GM18498 (cell line): Measurements from ENCODE around the gene MX2.
A peak's percentile ranks its signal among the peaks of the same experiment; 100 is the strongest.
"Not testable (repeated sequence)": the region's sequence is repeated elsewhere in the genome, so short reads cannot be mapped to it uniquely, and the experiment has no call there.

Experiments used
- ATAC-seq: cut with Tn5 transposase; IDR thresholded peaks from one replicate; pipeline ENCODE4 v1.9.1; 2021; ENCODE audit warnings: mild to moderate bottlenecking, moderate library complexity; ENCODE audit not compliant: unreplicated experiment

MX2 gene

DNA sequence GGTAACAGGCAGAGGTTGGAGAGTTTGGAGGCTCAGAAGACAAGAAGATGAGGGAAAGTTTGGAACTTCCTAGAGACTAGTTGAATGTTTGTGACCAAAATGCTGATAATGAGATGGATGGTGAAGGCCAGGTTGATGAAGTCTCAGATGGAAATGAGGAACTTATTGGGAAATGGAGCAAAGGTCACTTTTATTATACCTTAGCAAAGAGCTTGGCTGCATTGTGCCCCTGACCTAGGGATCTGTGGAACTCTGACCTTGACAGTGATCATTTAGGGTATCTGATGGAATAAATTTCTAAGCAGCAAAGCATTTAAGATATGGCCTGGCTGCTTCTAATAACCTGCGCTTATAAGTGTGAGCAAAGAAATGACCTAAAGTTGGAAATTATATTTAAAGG, 28.1 kb upstream of the MX2 start:
- no peak for ATAC-seq

- ATAC-seq: no peak
Measured at GRCh38 chr21:41337515-41337914, 24.3 kb upstream of the MX2 start.

DNA sequence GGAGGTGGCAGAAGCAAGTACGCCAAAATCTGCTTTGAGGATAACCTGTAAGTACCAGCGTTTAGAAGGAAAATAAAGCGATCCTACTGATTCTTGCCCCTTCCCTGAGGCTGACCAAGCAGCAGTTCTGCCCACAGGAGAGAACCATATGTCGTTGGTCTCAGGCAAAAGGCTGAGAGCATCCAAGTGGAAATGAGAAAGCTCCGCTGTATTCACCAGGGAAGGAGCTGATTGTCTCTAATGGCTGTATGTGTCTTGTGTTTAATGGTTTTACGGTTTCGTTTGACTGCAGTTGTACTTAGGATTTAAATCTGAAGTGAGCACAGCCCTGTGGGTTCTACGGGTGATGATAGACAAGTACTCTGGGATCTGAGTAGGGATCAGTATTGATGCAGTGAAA, 23.4 kb upstream of the MX2 start:
- no peak for ATAC-seq

DNA sequence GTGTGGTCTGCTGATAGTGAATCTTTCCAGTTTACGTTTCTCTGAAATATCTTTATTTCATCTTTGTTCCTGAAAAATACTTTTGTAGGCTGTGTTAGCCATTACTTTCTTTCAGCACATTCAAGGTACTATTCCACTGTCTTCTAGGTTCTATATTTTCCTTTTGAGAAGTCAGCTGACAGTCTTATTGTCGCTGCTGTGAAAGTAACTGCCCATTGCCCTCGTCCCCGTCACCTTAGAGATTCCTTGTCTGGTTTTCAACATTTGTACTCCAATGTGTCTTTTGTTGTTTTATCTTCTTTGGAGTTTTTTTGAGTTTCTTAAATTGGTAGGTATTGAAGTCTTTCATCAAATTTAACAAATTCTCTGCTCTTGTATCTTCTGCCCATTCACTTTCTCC, 19.8 kb upstream of the MX2 start:
- ATAC-seq: no peak

DNA sequence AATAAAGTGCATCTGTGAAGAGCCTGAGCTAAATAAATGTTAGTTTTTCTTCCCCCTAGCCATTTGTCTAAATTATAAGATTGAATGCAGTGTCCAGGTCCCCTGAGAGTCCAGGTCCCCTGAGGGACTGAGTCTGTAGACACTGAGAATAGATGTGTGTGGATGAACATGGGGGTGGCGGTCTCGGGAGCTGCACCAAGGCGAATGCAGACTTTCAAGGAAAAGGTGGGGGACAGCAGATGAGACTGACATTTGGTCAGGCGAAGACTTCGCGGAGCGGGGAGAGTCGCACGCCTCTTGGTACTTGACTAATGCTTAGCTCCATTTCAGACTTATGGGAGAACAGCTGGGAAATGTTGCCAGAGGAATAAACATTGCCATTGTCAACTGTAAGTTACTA, 17.7 kb upstream of the MX2 start:
- ATAC-seq: no peak

- no peak for ATAC-seq
Measured at GRCh38 chr21:41345356-41345755, 16.5 kb upstream of the MX2 start.

- no peak for ATAC-seq
Measured at GRCh38 chr21:41345934-41346685, 15.7 kb upstream of the MX2 start.

DNA sequence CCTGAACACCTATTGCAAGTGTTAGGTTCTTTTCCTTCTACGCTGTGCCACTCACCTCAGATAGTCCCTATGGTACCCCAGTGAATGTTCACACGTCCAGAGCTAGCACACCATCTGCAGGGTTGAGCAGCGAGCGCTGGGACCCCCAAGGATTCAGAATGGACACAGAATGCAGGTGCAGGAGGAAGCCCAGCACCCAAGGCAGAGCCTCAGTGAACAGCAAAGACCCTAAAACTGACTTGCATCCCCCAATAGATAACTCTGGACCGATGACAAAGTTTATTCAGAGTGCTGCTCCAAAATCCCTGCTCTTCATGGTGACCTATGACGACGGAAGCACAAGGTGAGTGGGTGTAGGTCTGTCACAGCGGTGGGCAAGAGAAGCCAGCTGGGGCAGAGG, 15.1 kb upstream of the MX2 start:
- no peak for ATAC-seq

- ATAC-seq: no peak
Measured at GRCh38 chr21:41348434-41348833, 13.4 kb upstream of the MX2 start.

DNA sequence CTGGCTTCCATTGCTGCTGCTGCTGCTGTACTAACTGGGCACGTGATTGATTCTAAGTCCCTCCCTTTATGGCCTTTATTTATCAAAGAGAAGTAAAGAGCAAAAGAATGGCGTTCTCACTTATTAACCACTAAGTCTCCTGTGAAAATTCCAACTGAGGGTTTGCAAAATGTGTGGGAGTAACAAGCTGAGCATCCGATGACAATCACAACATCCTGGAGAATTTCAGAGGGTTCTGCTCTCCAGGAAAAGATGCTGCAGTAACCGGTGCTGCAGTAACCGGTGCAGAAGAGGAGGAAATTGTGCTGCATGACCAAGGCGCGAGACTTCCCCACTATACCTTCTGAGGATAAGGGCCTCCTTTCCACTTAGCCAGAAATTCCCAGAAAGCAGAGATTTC, 12.7 kb upstream of the MX2 start:
- no peak for ATAC-seq

- ATAC-seq: no peak
Measured at GRCh38 chr21:41349619-41350390, 12.0 kb upstream of the MX2 start.

DNA sequence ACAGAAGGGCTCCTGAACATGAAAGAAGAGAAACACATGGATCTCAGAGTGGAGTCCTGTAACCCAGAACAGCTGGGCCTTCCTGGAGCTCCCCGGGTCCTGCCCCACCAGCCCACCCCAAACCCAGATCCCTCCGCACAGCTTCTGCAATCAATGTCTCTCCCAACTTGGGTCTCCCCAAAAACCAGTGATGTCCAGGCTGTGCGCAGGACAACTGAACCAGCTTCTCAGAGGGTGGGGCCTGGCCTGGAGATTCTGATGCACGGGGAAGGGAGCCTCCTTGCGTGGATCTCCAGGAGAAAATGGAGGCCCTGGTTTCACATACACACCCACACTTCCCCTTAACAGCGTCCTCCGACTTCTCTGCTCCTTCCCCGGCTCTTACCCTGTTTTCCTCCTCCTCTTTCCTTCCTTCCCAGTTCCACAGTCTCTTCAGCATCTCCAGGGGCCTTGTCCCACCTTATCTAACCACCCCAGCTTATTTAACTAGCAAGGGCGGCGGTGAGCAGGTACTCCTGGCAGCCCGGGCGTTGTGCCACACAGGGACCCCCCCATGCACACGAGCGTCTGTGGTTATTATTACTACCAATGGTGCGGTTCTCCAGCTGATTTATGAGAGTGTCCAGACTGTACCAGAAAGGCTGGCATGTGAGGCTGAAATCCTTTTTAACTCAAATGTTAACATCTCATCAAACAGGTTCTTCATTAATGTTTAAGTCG, 11.2 kb upstream of the MX2 start:
- no peak for ATAC-seq

DNA sequence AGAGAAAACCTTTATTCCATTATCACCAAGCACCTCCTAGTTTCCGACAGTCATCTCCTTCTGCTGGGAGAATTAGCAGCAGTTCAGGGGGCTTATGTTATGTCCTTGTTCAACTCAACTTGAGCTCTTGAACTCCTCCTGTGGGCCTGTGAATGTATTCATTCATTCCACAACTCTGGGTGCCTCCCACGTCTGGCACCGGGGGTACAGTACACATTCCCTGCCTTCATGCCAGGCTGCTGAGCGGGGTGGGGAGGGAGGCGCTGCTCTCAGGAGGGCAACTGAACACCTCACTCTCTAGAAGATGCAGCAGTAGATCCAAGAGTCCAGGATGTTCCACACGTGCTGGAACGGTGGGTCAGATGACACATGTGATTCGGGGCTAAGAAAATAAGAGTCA, 4.3 kb upstream of the MX2 start:
- ATAC-seq: no peak

GRCh38 chr21:41358193-41359166, 3.3 kb upstream of the MX2 start:
- ATAC-seq: no peak

DNA sequence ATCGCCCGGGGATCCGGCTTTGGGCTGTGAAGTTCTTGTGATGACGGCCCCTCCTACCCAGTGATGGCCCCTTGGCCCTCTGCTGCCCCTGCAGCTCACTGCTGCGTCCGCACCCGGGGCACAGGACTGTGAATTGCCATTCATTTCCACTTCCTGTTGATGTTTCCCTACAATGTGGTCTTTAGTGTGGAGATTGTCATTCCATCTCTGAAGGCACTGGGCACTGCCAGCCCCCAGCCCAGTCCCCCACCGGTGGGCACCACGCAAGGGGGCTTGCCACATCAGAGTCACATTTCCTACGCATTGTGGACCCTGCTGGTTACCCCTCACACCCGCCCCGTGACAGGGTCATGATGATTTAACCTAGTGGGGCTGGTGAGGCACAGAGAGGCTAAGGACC, 2.5 kb upstream of the MX2 start:
- ATAC-seq: no peak

- ATAC-seq: not testable (repeated sequence)
Measured at GRCh38 chr21:41359754-41360071, 2.1 kb upstream of the MX2 start.

- ATAC-seq: no peak
Measured at GRCh38 chr21:41360072-41360821, 1.6 kb upstream of the MX2 start.

GRCh38 chr21:41361053-41361785, 608 bp upstream of the MX2 start:
- peak; percentile 5 for ATAC-seq

DNA sequence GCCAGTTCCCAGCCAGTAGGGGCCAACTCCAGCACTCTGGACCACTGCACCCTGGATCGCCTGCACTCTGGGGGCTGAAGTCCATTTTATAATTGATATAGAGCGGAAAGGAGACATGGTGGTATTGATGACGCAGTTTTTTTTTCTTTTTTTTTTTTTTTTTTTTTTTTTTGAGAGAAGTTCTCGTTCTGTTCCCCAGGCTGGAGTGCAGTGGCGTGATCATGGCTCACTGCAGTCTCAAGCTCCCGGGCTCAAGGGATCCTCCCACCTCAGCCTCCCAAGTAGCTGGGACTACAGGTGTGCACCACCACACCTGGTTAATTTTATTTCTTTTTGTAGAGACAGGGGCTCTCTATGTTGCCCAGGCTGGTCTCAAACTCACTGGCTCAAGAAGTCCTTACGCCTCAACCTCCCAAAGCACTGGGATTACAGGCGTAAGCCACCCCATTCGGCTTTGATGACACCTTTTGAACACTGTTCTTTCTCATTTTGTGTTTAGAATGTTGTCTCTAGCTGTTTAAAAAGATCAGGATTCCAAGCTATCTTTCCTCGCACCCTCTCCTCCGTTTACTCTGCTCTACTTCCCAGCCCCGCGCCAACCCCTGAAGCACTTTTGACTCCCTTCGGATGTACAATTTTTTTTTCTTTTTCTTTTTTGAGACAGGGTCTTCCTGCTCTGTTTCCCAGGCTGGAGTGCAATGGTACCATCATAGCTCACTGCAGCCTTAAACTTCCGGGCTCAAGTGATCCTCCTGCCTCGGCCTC, 960 bp downstream of the MX2 start:
- ATAC-seq: peak; percentile 3
